ENCODE data around the gene NPBWR2. TPM values are rescaled to one million over a fixed set of nuclear protein-coding genes. Genes with fewer than 3 reads are reported as not detected.

NPBWR2 gene
- total RNA-seq, 4 donors from 2014 or later: not detected

DNA sequence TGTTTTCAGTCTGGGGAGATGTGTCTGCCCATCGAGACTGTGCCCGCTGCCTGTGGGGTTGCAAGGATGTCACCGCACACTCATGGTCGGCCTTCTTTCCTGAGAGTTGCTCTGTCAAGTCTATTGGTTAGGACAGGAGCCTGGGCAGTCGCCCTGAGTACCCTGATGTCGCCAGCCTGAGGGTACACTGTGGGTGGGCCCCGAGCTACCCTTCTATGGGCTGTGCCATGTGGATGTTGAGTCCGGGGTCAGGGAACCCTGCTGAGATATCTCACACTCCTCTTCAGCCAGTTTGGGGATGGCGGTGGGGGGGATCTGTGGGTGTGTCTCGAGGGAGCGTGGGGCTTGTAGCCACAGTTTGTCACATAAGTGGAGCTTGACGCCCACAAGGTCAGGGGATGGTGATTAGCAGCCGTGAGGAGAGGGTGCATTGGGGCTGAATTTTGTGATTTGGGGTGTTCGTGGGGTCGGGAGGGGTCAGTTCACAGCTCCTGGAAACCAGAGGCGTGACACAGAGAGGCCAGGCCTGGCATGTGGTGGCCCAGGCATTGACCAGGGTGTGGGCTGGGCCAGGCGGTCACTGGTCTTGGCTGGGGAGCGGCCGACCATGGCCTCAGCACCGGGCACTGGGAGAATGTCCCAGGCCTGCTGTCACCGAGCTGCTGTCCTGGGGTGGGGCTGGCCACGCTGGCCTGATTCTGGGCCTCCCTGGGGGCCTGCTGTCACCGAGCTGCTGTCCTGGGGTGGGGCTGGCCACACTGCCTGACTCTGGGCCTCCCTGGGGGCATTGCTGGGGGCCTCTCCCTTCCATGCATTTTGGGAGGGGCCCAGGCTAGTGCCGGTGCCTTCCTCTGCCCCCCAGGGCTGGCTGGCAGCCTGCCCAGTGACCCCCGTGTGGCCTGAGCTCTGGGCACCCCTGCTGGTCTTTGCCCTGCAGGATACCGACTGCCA is 1.6 kb upstream of the NPBWR2 start:
- WGBS, 2 donors (ENCODE audit: low coverage in 1 of 2): 70% methylated on average over 10 of the region's 26 CpGs; no CpG with 5 or more reads in 1 of the 2 donors

GRCh38 chr20:64107736-64108457 is 532 bp upstream of the NPBWR2 start:
- Histone ChIP-seq H3K9me3 (no peaks in the 10 kb centered on the region), H3K4me3 (no peak overlapping the region), H3K27ac (no peak overlapping the region), H3K4me1 (no peaks in the 10 kb centered on the region), H3K36me3 (no peaks in the 10 kb centered on the region), H3K27me3 (peaks cover 55% of the 10 kb centered on the region)
- WGBS, 2 donors (ENCODE audit: low coverage in 1 of 2): 60 to 66% methylated on average over 15 of the region's 19 CpGs
- TF ChIP-seq POLR2AphosphoS5 (IDR thresholded peaks at IDR 0.05): no peak
- TF ChIP-seq, protein P1, sequence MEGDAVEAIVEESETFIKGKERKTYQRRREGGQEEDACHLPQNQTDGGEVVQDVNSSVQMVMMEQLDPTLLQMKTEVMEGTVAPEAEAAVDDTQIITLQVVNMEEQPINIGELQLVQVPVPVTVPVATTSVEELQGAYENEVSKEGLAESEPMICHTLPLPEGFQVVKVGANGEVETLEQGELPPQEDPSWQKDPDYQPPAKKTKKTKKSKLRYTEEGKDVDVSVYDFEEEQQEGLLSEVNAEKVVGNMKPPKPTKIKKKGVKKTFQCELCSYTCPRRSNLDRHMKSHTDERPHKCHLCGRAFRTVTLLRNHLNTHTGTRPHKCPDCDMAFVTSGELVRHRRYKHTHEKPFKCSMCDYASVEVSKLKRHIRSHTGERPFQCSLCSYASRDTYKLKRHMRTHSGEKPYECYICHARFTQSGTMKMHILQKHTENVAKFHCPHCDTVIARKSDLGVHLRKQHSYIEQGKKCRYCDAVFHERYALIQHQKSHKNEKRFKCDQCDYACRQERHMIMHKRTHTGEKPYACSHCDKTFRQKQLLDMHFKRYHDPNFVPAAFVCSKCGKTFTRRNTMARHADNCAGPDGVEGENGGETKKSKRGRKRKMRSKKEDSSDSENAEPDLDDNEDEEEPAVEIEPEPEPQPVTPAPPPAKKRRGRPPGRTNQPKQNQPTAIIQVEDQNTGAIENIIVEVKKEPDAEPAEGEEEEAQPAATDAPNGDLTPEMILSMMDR (IDR thresholded peaks at IDR 0.05): no peak
- TF ChIP-seq POLR2A (IDR thresholded peaks at IDR 0.05): no peak
- TF ChIP-seq EP300 (IDR thresholded peaks at IDR 0.05): no peak
- ATAC-seq: no peak

More for the DNA sequence above, 1.6 kb upstream of the NPBWR2 start:
- TF ChIP-seq, protein P1 (IDR thresholded peaks at IDR 0.05): no peak
- TF ChIP-seq POLR2A (IDR thresholded peaks at IDR 0.05) (no peak), POLR2AphosphoS5 (IDR thresholded peaks at IDR 0.05) (no peak), EP300 (IDR thresholded peaks at IDR 0.05) (no peak)
- Histone ChIP-seq H3K4me1 (no peaks in the 10 kb centered on the region), H3K4me3 (no peak overlapping the region), H3K9me3 (no peaks in the 10 kb centered on the region), H3K27ac (no peak overlapping the region), H3K27me3 (peaks cover 44% of the 10 kb centered on the region), H3K36me3 (no peaks in the 10 kb centered on the region)
- ATAC-seq: no peak

GRCh38 chr20:64106435-64106961 is 867 bp downstream of the NPBWR2 start:
- H3K36me3 ChIP-seq: no peaks in the 10 kb centered on the region
- H3K27ac ChIP-seq: no peak overlapping the region
- 91 to 93% methylated on average over 2 to 4 of the region's 28 CpGs for WGBS, 2 donors (ENCODE audit: low coverage in 1 of 2)
- H3K27me3 ChIP-seq: peaks cover 69% of the 10 kb centered on the region
- no peak for ATAC-seq
- H3K4me3 ChIP-seq: no peak overlapping the region
- peaks cover 0 to 13% (median 7%) of the 10 kb centered on the region in 3 donors for H3K4me1 ChIP-seq
- TF ChIP-seq POLR2AphosphoS5 (IDR thresholded peaks at IDR 0.05) (no peak), POLR2A (IDR thresholded peaks at IDR 0.05) (no peak), EP300 (IDR thresholded peaks at IDR 0.05) (no peak)
- TF ChIP-seq, protein P1 (IDR thresholded peaks at IDR 0.05): no peak
- no peaks in the 10 kb centered on the region for H3K9me3 ChIP-seq

DNA sequence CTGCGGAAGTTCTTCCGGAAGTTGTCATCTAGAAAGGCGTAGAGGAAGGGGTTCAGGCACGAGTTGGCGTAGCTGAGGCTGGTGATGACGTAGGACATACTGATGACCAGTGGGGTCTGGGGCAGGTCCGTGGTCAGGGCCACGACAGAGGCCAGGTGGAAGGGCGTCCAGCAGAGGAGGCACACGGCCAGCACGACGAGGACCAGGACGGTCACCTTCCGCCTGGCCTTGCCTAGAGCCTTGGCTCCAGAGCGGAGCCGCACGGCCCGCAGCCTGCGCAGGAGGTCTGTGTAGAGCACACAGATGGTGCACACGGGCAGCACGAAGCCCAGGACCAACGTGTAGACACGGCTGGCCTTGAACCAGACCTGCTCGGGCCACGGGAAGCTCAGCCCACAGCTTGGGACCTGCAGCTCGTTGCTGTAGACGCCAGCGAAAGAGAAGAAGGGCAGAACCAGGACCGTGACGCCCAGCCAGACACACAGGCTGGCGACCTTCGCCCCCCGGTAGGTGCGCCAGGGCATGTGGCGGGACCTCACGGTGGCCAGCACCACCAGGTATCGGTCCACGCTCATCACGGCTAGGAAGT is 1.4 kb downstream of the NPBWR2 start:
- WGBS, 2 donors (ENCODE audit: low coverage in 1 of 2): 86 to 95% methylated on average over 10 to 15 of the region's 39 CpGs
- Histone ChIP-seq H3K27me3 (peaks cover 75% of the 10 kb centered on the region), H3K27ac (no peak overlapping the region), H3K36me3 (no peaks in the 10 kb centered on the region), H3K4me3 (no peak overlapping the region), H3K4me1 (peaks cover 0 to 13% (median 7%) of the 10 kb centered on the region in 3 donors), H3K9me3 (no peaks in the 10 kb centered on the region)
- TF ChIP-seq EP300 (IDR thresholded peaks at IDR 0.05): no peak
- TF ChIP-seq, protein P1 (IDR thresholded peaks at IDR 0.05): no peak
- TF ChIP-seq POLR2AphosphoS5 (IDR thresholded peaks at IDR 0.05): no peak
- TF ChIP-seq POLR2A (IDR thresholded peaks at IDR 0.05): no peak
- no peak for ATAC-seq
